Activated CD8-positive, alpha-beta memory T cell treated with anti-CD3 and anti-CD28 coated beads, Interleukin-2, amount 10 ng/mL, durations not matched to agents 7 days and 5 days (primary cell): ENCODE data around the gene ATP5F1C. TPM values are rescaled to one million over a fixed set of nuclear protein-coding genes. Genes with fewer than 3 reads are reported as not detected.
"Not testable (repeated sequence)": the region's sequence is repeated elsewhere in the genome, so short reads cannot be mapped to it uniquely, and the experiment has no call there.

Experiments
- ATAC-seq: fragments of 150-1000 bp; cut with Tn5 transposase; one replicate; pipeline ENCODE4 v1.10.0; 2021; ENCODE audit warnings: moderate library complexity
- CTCF ChIA-PET: fragments of 350-600 bp; sonication (Branson Sonifier 250); formaldehyde crosslinking; loops from one replicate; lab custom pipeline; 2021; ENCODE audit warnings: antibody characterized with exemption; lab: Charles Lee
- DNase-seq: peaks from one replicate; pipeline ENCODE4 v3.0.0-alpha.2; 2020
- H3K27ac Mint-ChIP-seq: one replicate; pipeline ENCODE4 v1.8.0; 2021; ENCODE audit warnings: mild to moderate bottlenecking, mixed read lengths
- H3K27me3 Mint-ChIP-seq: one replicate; pipeline ENCODE4 v1.8.0; 2021; ENCODE audit warnings: mixed read lengths
- H3K36me3 Mint-ChIP-seq: one replicate; pipeline ENCODE4 v1.8.0; 2021; ENCODE audit warnings: mild to moderate bottlenecking, mixed read lengths
- H3K4me1 Mint-ChIP-seq: one replicate; pipeline ENCODE4 v1.8.0; 2021; ENCODE audit warnings: mixed read lengths
- H3K4me3 Mint-ChIP-seq: one replicate; pipeline ENCODE4 v1.8.0; 2021; ENCODE audit warnings: mild to moderate bottlenecking, moderate library complexity, mixed read lengths
- H3K9me3 Mint-ChIP-seq: one replicate; pipeline ENCODE4 v1.8.0; 2022; ENCODE audit warnings: low read depth, mixed read lengths
- total RNA-seq, 2 experiments: library from RNA; stranded (reverse); gene quantifications; one replicate each; pipeline ENCODE4 v1.2.3, GENCODE V29; 2021

ATP5F1C gene
- total RNA-seq, 2 experiments from 2014 or later, result 285 to 287 TPM

DNA sequence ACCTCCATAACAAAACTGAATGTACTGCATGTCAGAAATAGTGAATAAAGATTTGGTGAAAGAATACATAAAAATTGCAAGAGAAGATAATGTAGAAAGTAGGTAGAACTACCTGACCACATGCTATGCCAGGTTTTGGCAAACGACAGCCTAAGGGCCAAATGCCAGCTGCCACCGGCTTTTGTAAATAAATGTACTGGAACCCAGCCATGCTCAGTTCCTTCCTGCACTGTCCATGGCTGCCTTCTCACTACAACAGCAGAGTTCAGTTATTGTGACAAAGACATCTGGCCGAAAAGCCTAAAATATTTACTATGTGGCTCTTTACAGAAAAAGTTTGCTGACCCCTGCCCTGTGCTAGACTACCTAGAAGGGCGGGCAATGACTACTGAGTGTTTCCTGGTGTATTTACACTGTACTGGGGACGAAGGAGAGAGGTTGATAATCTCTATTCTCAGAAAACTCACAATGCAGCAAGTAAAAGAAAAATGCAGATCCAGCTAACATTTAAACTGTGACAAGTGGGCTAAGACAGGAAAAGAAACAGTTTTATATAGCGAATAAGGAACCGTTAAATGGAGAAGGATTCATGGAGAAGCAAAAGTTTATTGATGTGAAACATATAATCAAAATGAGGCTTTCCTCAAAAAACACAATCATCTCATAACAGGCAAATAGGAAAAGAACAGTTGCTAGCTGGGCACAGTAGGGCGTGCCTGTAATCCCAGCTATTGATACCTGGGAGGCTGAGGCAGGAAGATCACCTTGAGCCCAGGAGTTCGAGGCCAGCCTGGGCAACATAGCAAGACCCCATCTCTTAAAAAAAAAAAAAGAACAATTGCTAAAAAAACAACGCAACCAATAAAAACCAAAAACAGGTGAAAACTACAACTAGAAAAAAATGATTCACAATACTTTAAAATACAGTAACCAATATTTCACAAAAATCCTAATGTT, 13.9 kb upstream of the ATP5F1C start:
- no peaks in the 10 kb centered on the region for H3K27me3 Mint-ChIP-seq

DNA sequence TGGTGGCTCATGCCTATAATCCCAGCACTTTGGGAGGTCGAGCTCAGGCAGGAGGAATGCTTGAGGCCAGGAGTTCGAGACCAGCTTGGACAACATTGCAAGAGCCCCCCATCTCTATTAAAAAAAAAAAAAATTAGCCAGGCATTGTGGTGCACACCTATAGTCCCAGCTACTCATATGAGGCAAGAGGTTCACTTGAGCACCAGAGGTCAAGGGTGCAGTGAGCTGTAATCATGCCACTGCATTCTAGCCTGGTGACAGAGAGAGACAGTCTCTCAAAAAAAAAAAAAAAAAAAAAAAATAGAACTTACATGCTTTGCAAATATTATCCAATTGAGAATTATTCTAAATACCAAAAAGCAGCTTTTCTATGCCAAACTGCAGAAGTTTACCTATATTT, 11.2 kb upstream of the ATP5F1C start:
- H3K36me3 Mint-ChIP-seq, result peaks cover 46% of the 10 kb centered on the region
- ATAC-seq (no peak), DNase-seq (no peak)
- no peak overlapping the region for H3K4me3 Mint-ChIP-seq
- H3K9me3 Mint-ChIP-seq, result no peaks in the 10 kb centered on the region
- no peaks in the 10 kb centered on the region for H3K27me3 Mint-ChIP-seq
- H3K4me1 Mint-ChIP-seq, result peaks cover 3% of the 10 kb centered on the region
- no peak overlapping the region for H3K27ac Mint-ChIP-seq
- CTCF ChIA-PET, result no interaction called here

More for the DNA sequence above, 13.9 kb upstream of the ATP5F1C start:
- ATAC-seq (no peak), DNase-seq (no peak)
- Mint-ChIP-seq H3K9me3 (no peaks in the 10 kb centered on the region), H3K4me1 (peaks cover 4% of the 10 kb centered on the region), H3K27ac (no peak overlapping the region), H3K4me3 (no peak overlapping the region), H3K36me3 (peaks cover 39% of the 10 kb centered on the region)
- CTCF ChIA-PET, result interaction anchor here (0.7 kb wide), 1 partner anchor 581 kb away, joined by 3 read pairs; no protein-coding TSS in a partner anchor

- H3K27ac Mint-ChIP-seq, CTCF ChIA-PET: not testable (repeated sequence)
- H3K4me1 Mint-ChIP-seq, result peaks cover 22% of the 10 kb centered on the region
These were observed 5.8 kb upstream of the ATP5F1C start for GRCh38 chr10:7782194-7782593.

DNA sequence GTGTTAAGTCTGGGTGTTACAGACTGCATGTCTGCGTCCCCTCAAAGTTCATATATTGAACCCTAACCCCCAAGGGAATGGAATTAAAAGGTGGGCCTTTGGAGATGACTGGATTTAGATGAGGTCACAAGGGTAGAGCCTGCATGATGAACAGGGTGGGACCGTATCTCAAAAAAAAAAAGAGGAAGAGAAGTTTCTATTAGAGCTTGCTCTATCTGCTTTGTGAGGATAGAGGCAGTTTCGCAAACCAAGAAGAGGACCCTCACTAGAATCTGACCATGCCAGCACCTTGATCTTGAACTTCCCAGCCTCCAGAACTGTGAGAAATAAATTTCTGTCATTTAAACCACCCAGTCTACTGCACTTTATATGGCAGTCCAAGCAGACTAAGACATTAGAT, 1.5 kb upstream of the ATP5F1C start:
- Mint-ChIP-seq H3K27ac (no peak overlapping the region), H3K4me1 (peaks cover 43% of the 10 kb centered on the region), H3K4me3 (no peak overlapping the region), H3K9me3 (no peaks in the 10 kb centered on the region), H3K36me3 (peaks cover 20% of the 10 kb centered on the region), H3K27me3 (no peaks in the 10 kb centered on the region)
- no peak for DNase-seq
- CTCF ChIA-PET, result no interaction called here
- ATAC-seq, result no peak

More at GRCh38 chr10:7782194-7782593, 5.8 kb upstream of the ATP5F1C start:
- H3K4me3 Mint-ChIP-seq, ATAC-seq, H3K27me3 Mint-ChIP-seq, DNase-seq, H3K9me3 Mint-ChIP-seq: not testable (repeated sequence)
- peaks cover 39% of the 10 kb centered on the region for H3K36me3 Mint-ChIP-seq

- Mint-ChIP-seq H3K27ac (no peak overlapping the region), H3K4me3 (no peak overlapping the region), H3K9me3 (no peaks in the 10 kb centered on the region), H3K36me3 (peaks cover 25% of the 10 kb centered on the region), H3K4me1 (peaks cover 52% of the 10 kb centered on the region), H3K27me3 (no peaks in the 10 kb centered on the region)
- ATAC-seq (peak; percentile 11), DNase-seq (no peak)
- CTCF ChIA-PET, result interaction anchor here (1.0 to 1.9 kb wide), 4 partner anchors 11 to 262 kb away, joined by 3 to 26 read pairs (median 8); partner anchors contain the start of gene TAF3
These were observed 674 bp upstream of the ATP5F1C start for GRCh38 chr10:7787150-7787856.

DNA sequence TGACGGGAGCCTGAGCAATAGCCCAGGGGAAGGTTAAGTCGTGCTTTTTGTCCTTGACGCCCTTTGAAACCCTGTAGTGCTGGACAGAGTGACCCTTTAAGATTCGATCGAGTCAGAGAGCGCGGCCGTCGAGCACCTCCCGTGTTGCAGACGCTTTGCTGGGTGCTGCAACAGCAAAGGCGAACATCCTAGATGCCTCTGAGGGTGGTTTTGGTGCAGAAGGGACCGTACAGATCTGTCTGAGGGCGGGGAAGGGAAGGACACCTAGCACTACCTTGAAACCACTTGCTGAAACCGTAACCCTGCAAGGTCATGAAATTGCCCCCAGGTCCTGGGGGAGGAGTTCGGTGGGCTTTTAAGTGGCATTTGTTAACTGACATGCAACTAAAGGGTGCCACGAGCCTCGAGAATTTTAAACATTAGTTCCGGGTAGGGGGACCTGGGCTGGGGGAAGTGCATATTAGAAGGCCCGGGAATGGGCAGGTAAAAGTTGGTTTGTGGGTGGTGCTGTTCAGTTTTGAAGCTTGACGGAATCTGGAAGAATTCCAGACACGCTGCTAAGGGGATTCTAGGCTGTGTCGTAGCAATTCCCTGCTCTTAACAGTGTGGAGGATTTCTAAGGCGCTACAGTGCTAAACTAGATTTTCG, 786 bp downstream of the ATP5F1C start:
- Mint-ChIP-seq H3K4me3 (no peak overlapping the region), H3K4me1 (peaks cover 57% of the 10 kb centered on the region), H3K27me3 (no peaks in the 10 kb centered on the region), H3K36me3 (peaks cover 23% of the 10 kb centered on the region), H3K27ac (no peak overlapping the region), H3K9me3 (no peaks in the 10 kb centered on the region)
- CTCF ChIA-PET, result interaction anchor here (1.0 to 1.9 kb wide), 8 partner anchors 9 to 379 kb away, joined by 3 to 26 read pairs (median 4); partner anchors contain the start of gene TAF3
- DNase-seq (no peak), ATAC-seq (peak; percentile 3)

GRCh38 chr10:7789390-7789789, 1.4 kb downstream of the ATP5F1C start:
- Mint-ChIP-seq H3K27me3 (no peaks in the 10 kb centered on the region), H3K27ac (no peak overlapping the region), H3K4me3 (no peak overlapping the region), H3K4me1 (peaks cover 60% of the 10 kb centered on the region), H3K36me3 (peaks cover 23% of the 10 kb centered on the region), H3K9me3 (no peaks in the 10 kb centered on the region)
- no peak for ATAC-seq
- CTCF ChIA-PET, result interaction anchor here (1.1 to 1.8 kb wide), 4 partner anchors 8 to 380 kb away, joined by 3 to 6 read pairs (median 3); partner anchors contain the start of gene TAF3
- DNase-seq, result no peak

DNA sequence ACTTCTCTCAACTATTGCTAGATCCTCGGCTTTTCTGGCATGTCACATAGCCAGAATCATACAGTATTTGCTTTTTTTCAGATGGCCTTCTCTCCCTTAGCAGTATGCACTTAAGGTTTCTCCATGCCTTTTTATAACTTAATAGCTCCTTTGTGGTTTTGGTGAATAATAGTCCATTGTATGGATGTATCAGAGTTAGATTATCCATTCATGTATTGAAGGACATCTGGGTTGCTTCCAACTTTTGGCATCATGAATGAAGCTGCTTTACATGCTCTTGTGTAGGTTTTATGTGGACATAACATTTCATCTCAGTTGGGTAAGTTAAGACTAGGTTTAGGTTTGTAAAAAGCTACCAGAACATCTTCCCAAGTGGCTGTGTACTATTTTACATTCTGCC, 4.6 kb downstream of the ATP5F1C start:
- peaks cover 71% of the 10 kb centered on the region for H3K4me1 Mint-ChIP-seq
- no peaks in the 10 kb centered on the region for H3K9me3 Mint-ChIP-seq
- CTCF ChIA-PET, result no interaction called here
- H3K36me3 Mint-ChIP-seq, result peaks cover 38% of the 10 kb centered on the region
- ATAC-seq (no peak), DNase-seq (no peak)
- no peak overlapping the region for H3K4me3 Mint-ChIP-seq
- no peak overlapping the region for H3K27ac Mint-ChIP-seq
- H3K27me3 Mint-ChIP-seq, result no peaks in the 10 kb centered on the region

DNA sequence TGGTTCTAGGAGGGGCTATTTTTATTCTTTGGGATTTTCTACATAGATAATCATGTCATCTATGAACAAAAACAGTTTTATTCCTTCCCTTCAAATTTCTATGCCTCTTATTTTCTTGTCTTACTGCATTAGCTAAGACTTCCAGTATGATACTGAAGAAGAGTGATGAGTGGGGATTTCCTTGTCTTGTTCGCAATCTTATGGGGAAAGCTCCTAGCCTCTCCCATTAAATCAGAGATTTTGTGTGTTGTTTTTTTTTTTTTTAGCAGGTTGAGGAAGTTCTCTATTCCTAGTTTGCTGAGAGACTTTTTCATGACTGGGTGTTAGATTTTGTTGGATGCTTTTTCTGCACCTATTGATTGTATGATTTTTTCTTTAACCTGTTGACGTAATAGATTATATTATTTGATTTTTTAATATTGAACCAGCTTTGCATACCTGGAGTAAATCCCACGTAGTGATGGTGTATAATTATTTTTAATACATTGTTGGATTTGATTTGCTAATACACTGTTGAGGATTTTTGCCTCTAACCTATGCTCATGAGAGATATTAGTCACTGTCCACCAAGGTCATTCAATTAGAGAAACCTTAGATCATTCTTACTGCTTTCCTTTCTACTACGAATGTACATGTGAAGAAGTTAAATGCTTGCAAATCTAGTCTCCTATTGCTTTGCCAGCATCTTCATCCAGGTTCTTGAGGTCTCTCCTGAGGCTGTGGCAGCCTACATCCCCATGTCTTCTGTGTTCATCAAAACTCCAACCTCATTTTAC, 6.5 kb downstream of the ATP5F1C start:
- CTCF ChIA-PET, result no interaction called here
- peaks cover 51% of the 10 kb centered on the region for H3K36me3 Mint-ChIP-seq
- DNase-seq, result no peak
- no peaks in the 10 kb centered on the region for H3K9me3 Mint-ChIP-seq
- no peak for ATAC-seq
- H3K27me3 Mint-ChIP-seq, result no peaks in the 10 kb centered on the region
- no peak overlapping the region for H3K27ac Mint-ChIP-seq
- no peak overlapping the region for H3K4me3 Mint-ChIP-seq
- peaks cover 68% of the 10 kb centered on the region for H3K4me1 Mint-ChIP-seq

DNA sequence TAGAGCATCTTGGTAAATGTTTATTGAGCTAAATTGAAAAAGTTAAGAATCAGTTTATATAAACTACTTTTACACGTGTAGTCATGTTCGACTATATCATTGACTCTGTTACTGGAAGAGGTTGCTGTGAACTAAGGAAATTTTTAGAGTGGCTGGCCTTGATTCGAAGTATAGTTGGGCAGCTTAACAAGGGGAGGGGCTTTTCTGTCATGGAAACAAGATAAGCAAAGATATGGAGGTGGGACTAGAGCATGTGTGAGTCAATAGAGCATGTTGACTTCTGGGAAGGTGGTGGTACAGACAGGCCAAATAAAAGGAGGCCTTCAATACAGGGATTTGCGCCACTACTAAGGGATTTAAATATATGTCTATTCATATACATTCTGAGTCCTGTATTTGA, 7.6 kb downstream of the ATP5F1C start:
- Mint-ChIP-seq H3K9me3 (no peaks in the 10 kb centered on the region), H3K4me1 (peaks cover 59% of the 10 kb centered on the region), H3K27ac (no peak overlapping the region), H3K27me3 (no peaks in the 10 kb centered on the region), H3K36me3 (peaks cover 55% of the 10 kb centered on the region), H3K4me3 (no peak overlapping the region)
- CTCF ChIA-PET, result no interaction called here
- DNase-seq (no peak), ATAC-seq (no peak)

GRCh38 chr10:7797582-7797981, 9.6 kb downstream of the ATP5F1C start:
- peaks cover 40% of the 10 kb centered on the region for H3K4me1 Mint-ChIP-seq
- H3K27me3 Mint-ChIP-seq, result no peaks in the 10 kb centered on the region
- H3K4me3 Mint-ChIP-seq, result no peak overlapping the region
- ATAC-seq, result peak; percentile 57
- H3K9me3 Mint-ChIP-seq, result no peaks in the 10 kb centered on the region
- no peak for DNase-seq
- no peak overlapping the region for H3K27ac Mint-ChIP-seq
- CTCF ChIA-PET, result interaction anchor here (0.7 to 1.9 kb wide), 2 partner anchors 9 to 13 kb away, joined by 3 to 6 read pairs; partner anchors contain the start of genes ATP5F1C and KIN
- peaks cover 53% of the 10 kb centered on the region for H3K36me3 Mint-ChIP-seq

- Mint-ChIP-seq H3K27me3 (no peaks in the 10 kb centered on the region), H3K4me3 (no peak overlapping the region), H3K36me3 (peaks cover 63% of the 10 kb centered on the region), H3K9me3 (no peaks in the 10 kb centered on the region), H3K4me1 (peaks cover 5% of the 10 kb centered on the region), H3K27ac (no peak overlapping the region)
- no peak for ATAC-seq
- CTCF ChIA-PET, result no interaction called here
- no peak for DNase-seq
These were observed 14.6 kb downstream of the ATP5F1C start for GRCh38 chr10:7802606-7803005.
